Measurements from ENCODE around the gene PLA2G15.
"Not testable (repeated sequence)": the region's sequence is repeated elsewhere in the genome, so short reads cannot be mapped to it uniquely, and the experiment has no call there.

The PLA2G15 gene

DNA sequence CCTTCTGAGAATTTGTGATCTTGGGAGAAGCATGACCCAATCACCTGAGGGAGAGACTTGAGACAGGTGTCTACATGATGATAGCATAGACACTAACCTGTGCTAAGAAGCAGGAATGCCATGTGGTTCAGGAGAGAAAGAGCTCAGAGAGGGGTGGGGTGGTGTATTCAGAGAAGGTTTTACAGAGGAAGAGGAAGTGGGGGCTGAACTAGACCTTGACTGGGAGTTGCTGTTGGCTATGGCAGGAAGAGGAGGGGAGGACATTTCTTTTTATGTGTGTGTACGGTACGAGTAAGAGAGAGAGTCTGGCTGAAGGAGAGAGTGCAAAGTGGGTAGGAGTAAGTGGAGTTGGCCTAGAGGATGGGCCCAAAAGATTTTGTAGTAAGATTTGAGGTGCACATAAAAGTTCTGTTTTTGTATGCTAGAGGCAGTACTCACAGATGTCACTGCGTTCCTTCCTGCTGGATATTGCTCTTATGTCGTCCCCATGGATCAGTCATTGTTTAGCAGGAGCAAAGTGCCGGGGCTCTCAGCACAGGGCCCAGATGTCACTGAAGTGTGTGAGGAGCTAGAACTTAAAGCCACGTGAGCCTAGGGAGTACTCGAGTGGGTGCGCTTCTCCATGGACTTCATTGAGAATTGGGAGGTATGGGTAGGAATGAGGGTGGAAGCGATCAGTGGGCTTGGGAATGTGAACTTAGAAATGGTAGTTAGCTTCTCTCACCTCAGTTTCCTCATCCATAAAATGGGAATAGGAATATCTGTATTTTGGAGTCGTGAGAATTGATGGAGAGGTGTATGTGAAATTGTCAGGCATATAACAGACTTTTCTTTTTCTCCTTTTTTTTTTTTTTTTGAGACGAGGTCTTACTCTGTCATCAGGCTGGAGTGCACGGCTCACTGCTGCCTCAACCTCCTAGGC lies 41.2 kb downstream of the PLA2G15 start:
- Histone ChIP-seq H3K27me3 (ENCODE audit: control insufficient read depth, insufficient read depth, low read length) (no peaks in the 10 kb centered on the region), H3K4me1 (ENCODE audit: control insufficient read depth, insufficient read depth, low read length) (no peaks in the 10 kb centered on the region), H3K9me3 (ENCODE audit: control insufficient read depth, insufficient read depth, low read length) (no peaks in the 10 kb centered on the region), H3K36me3 (ENCODE audit: control insufficient read depth, insufficient read depth, low read length) (peaks cover 33% of the 10 kb centered on the region), H3K9ac (ENCODE audit: low read depth, low read length) (no peak overlapping the region), H3K4me3 (ENCODE audit: low read depth, low read length) (no peak overlapping the region)

GRCh38 chr16:68287276-68288251 lies 42.4 kb downstream of the PLA2G15 start:
- peaks cover 33% of the 10 kb centered on the region for H3K36me3 ChIP-seq (ENCODE audit: control insufficient read depth, insufficient read depth, low read length)
- no peak overlapping the region for H3K4me3 ChIP-seq (ENCODE audit: low read depth, low read length)
- H3K9me3 ChIP-seq (ENCODE audit: control insufficient read depth, insufficient read depth, low read length) = no peaks in the 10 kb centered on the region
- no peaks in the 10 kb centered on the region for H3K27me3 ChIP-seq (ENCODE audit: control insufficient read depth, insufficient read depth, low read length)
- H3K9ac ChIP-seq (ENCODE audit: low read depth, low read length) = no peak overlapping the region
- no peaks in the 10 kb centered on the region for H3K4me1 ChIP-seq (ENCODE audit: control insufficient read depth, insufficient read depth, low read length)

DNA sequence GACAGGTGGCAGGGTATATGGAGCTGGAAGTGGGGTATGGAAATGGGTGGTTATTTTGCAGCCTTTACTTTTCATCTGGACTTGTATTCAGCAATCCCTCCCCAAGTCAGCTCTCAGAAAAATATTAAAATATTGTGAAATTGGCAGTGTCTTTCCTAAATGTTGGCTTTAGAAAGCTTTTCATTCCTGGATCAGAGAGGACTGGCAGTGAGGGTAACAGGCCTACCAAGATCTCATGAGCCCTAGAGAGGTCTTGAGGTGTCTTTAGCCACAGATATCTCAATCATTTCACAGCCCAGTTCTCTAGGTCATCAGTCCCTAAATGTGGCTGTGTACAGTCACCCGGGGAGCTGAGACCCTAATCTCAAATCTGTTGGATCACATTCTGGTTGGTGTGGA lies 43.1 kb downstream of the PLA2G15 start:
- no peak overlapping the region for H3K4me3 ChIP-seq (ENCODE audit: low read depth, low read length)
- no peak overlapping the region for H3K9ac ChIP-seq (ENCODE audit: low read depth, low read length)
- no peaks in the 10 kb centered on the region for H3K27me3 ChIP-seq (ENCODE audit: control insufficient read depth, insufficient read depth, low read length)
- no peaks in the 10 kb centered on the region for H3K9me3 ChIP-seq (ENCODE audit: control insufficient read depth, insufficient read depth, low read length)
- H3K4me1 ChIP-seq (ENCODE audit: control insufficient read depth, insufficient read depth, low read length) = no peaks in the 10 kb centered on the region
- H3K36me3 ChIP-seq (ENCODE audit: control insufficient read depth, insufficient read depth, low read length) = peaks cover 30% of the 10 kb centered on the region

GRCh38 chr16:68288796-68289195 lies 43.6 kb downstream of the PLA2G15 start:
- not testable (repeated sequence) for H3K4me3 ChIP-seq (ENCODE audit: low read depth, low read length); H3K9me3 ChIP-seq (ENCODE audit: control insufficient read depth, insufficient read depth, low read length); H3K4me1 ChIP-seq (ENCODE audit: control insufficient read depth, insufficient read depth, low read length); H3K9ac ChIP-seq (ENCODE audit: low read depth, low read length); H3K27me3 ChIP-seq (ENCODE audit: control insufficient read depth, insufficient read depth, low read length)
- peaks cover 34% of the 10 kb centered on the region for H3K36me3 ChIP-seq (ENCODE audit: control insufficient read depth, insufficient read depth, low read length)

DNA sequence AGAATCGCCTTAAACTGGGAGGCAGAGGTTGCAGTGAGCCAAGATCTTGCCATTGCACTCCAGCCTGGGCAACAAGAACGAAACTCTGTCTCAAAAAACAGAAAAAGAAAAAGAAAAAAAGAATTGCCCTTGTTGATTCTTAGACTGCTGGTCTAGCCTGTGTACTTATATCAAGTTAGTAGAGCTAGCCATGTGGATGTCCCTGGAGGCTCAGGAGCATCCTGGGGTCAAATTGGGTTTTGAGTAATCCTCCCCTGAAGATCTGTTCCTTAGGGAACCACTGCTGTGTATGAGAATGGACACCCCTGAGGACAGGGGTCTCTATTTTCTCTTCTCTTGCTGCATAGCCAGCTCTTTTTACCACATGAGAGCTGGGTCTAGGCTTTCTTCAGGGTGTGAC lies 44.0 kb downstream of the PLA2G15 start:
- H3K27me3 ChIP-seq (ENCODE audit: control insufficient read depth, insufficient read depth, low read length) = no peaks in the 10 kb centered on the region
- no peaks in the 10 kb centered on the region for H3K4me1 ChIP-seq (ENCODE audit: control insufficient read depth, insufficient read depth, low read length)
- no peak overlapping the region for H3K4me3 ChIP-seq (ENCODE audit: low read depth, low read length)
- H3K9me3 ChIP-seq (ENCODE audit: control insufficient read depth, insufficient read depth, low read length) = no peaks in the 10 kb centered on the region
- H3K9ac ChIP-seq (ENCODE audit: low read depth, low read length) = no peak overlapping the region
- H3K36me3 ChIP-seq (ENCODE audit: control insufficient read depth, insufficient read depth, low read length) = peaks cover 34% of the 10 kb centered on the region

GRCh38 chr16:68289621-68290329 lies 44.6 kb downstream of the PLA2G15 start:
- H3K27me3 ChIP-seq (ENCODE audit: control insufficient read depth, insufficient read depth, low read length) = no peaks in the 10 kb centered on the region
- H3K36me3 ChIP-seq (ENCODE audit: control insufficient read depth, insufficient read depth, low read length) = peaks cover 34% of the 10 kb centered on the region
- no peaks in the 10 kb centered on the region for H3K9me3 ChIP-seq (ENCODE audit: control insufficient read depth, insufficient read depth, low read length)
- no peak overlapping the region for H3K4me3 ChIP-seq (ENCODE audit: low read depth, low read length)
- no peak overlapping the region for H3K9ac ChIP-seq (ENCODE audit: low read depth, low read length)
- H3K4me1 ChIP-seq (ENCODE audit: control insufficient read depth, insufficient read depth, low read length) = no peaks in the 10 kb centered on the region

- H3K4me1 ChIP-seq (ENCODE audit: control insufficient read depth, insufficient read depth, low read length) = no peaks in the 10 kb centered on the region
- H3K9me3 ChIP-seq (ENCODE audit: control insufficient read depth, insufficient read depth, low read length) = no peaks in the 10 kb centered on the region
- peaks cover 34% of the 10 kb centered on the region for H3K36me3 ChIP-seq (ENCODE audit: control insufficient read depth, insufficient read depth, low read length)
- H3K9ac ChIP-seq (ENCODE audit: low read depth, low read length) = no peak overlapping the region
- no peak overlapping the region for H3K4me3 ChIP-seq (ENCODE audit: low read depth, low read length)
- no peaks in the 10 kb centered on the region for H3K27me3 ChIP-seq (ENCODE audit: control insufficient read depth, insufficient read depth, low read length)
These were observed 45.3 kb downstream of the PLA2G15 start for GRCh38 chr16:68290450-68290849.

DNA sequence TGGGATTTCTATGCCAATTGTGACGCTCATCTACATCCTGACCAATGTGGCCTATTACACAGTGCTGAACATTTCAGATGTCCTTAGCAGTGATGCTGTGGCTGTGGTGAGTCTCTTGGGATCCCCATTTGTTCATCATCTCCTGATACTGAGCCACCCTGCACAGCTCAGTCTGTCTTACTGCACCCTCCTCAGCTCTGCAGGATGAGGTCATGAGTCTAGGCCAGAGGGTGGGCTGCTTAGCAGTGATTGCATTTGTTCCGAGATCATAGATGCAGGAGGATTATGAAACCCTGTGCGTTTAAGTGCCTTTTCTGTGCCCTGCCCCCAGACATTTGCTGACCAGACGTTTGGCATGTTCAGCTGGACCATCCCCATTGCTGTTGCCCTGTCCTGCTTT lies 46.1 kb downstream of the PLA2G15 start:
- Histone ChIP-seq H3K9ac (ENCODE audit: low read depth, low read length) (no peak overlapping the region), H3K36me3 (ENCODE audit: control insufficient read depth, insufficient read depth, low read length) (peaks cover 36% of the 10 kb centered on the region), H3K4me3 (ENCODE audit: low read depth, low read length) (no peak overlapping the region), H3K9me3 (ENCODE audit: control insufficient read depth, insufficient read depth, low read length) (no peaks in the 10 kb centered on the region), H3K4me1 (ENCODE audit: control insufficient read depth, insufficient read depth, low read length) (no peaks in the 10 kb centered on the region), H3K27me3 (ENCODE audit: control insufficient read depth, insufficient read depth, low read length) (no peaks in the 10 kb centered on the region)

- H3K36me3 ChIP-seq (ENCODE audit: control insufficient read depth, insufficient read depth, low read length) = peaks cover 38% of the 10 kb centered on the region
- H3K4me1 ChIP-seq (ENCODE audit: control insufficient read depth, insufficient read depth, low read length) = no peaks in the 10 kb centered on the region
- H3K9ac ChIP-seq (ENCODE audit: low read depth, low read length) = no peak overlapping the region
- H3K27me3 ChIP-seq (ENCODE audit: control insufficient read depth, insufficient read depth, low read length) = no peaks in the 10 kb centered on the region
- H3K9me3 ChIP-seq (ENCODE audit: control insufficient read depth, insufficient read depth, low read length) = no peaks in the 10 kb centered on the region
- H3K4me3 ChIP-seq (ENCODE audit: low read depth, low read length) = no peak overlapping the region
These were observed 47.3 kb downstream of the PLA2G15 start for GRCh38 chr16:68292425-68292824.

DNA sequence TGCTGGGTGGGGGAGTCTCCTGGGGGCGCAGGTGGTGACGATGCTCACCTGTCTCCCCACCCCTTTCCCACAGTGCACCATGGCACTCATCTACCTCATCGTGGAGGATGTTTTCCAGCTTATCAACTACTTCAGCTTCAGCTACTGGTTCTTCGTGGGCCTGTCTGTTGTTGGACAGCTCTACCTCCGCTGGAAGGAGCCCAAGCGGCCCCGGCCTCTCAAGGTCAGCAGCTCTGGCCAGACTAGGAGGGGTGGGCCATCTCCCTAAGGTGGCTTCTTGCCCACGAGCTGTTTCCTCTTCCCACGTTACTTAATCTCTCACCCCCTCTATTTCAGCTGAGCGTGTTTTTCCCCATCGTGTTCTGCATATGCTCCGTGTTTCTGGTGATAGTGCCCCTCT lies 51.1 kb downstream of the PLA2G15 start:
- Histone ChIP-seq H3K9me3 (ENCODE audit: control insufficient read depth, insufficient read depth, low read length) (no peaks in the 10 kb centered on the region), H3K4me3 (ENCODE audit: low read depth, low read length) (no peak overlapping the region), H3K9ac (ENCODE audit: low read depth, low read length) (no peak overlapping the region), H3K4me1 (ENCODE audit: control insufficient read depth, insufficient read depth, low read length) (no peaks in the 10 kb centered on the region), H3K36me3 (ENCODE audit: control insufficient read depth, insufficient read depth, low read length) (peaks cover 24% of the 10 kb centered on the region), H3K27me3 (ENCODE audit: control insufficient read depth, insufficient read depth, low read length) (no peaks in the 10 kb centered on the region)

DNA sequence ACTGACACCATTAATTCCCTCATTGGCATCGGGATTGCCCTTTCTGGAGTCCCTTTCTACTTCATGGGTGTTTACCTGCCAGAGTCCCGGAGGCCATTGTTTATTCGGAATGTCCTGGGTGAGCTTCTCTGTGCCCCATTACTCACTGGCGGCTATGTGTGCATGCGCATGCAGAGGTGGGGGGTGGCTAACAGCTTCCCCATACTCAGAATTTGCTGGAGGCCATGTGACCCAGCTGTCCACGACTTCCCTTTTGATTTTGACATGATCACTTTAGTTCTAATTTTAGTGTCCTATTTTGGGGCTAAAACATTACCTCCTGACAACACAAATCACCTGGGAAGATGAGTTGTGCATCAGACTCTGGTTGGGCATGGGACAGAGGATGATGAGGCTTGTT lies 51.5 kb downstream of the PLA2G15 start:
- Histone ChIP-seq H3K9me3 (ENCODE audit: control insufficient read depth, insufficient read depth, low read length) (no peaks in the 10 kb centered on the region), H3K9ac (ENCODE audit: low read depth, low read length) (no peak overlapping the region), H3K27me3 (ENCODE audit: control insufficient read depth, insufficient read depth, low read length) (no peaks in the 10 kb centered on the region), H3K4me3 (ENCODE audit: low read depth, low read length) (no peak overlapping the region), H3K4me1 (ENCODE audit: control insufficient read depth, insufficient read depth, low read length) (no peaks in the 10 kb centered on the region), H3K36me3 (ENCODE audit: control insufficient read depth, insufficient read depth, low read length) (peaks cover 20% of the 10 kb centered on the region)
